ENCODE results near the gene CPA5.

CPA5 gene

DNA sequence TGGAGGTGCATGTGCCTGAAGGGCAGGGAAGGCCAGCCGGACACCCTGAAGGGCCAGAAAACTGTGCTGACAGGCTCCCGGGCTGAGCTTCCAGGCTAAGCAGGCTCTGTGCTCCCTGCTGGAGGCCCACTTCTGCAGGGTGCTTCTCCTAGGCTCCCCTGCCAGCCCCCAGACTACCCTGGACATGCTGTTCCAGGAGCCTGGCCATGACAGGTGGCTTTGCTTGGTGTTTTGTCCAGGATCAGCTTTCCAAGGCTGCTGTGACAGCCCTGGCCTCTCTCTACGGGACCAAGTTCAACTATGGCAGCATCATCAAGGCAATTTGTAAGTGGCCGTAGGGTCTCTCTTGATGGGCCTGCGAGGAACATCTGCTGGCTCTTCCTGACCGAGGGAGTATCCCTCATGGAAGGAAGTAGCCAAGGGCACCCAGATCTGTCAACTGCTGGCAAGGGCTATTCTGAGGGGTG, 41.0 kb downstream of the CPA5 start:
- H3K4me3 ChIP-seq (ENCODE audit: low read depth, low read length), result no peak overlapping the region
- TF ChIP-seq CTCF (IDR thresholded peaks at IDR 0.05; ENCODE audit: low read depth, low read length), result no peak

DNA sequence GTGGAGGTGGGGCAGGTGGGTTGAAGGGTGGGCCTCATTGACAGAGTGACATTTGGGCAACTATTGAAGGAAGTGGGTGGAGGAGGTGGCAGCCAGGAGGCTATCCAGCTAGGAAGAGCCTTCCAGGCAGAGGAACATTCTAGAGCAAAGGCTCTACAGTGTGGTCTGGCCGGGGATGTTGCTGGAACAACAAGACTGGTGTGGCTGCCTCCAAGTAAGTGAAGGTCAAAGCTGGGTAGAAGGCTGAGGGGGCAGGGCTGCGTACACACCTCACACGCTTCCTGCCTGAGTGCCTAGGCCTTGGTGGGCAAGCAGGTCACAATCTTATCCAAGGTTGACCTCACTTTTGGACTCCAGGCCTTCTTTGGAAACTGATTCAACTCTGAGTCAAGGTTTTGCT, 42.3 kb downstream of the CPA5 start:
- H3K4me3 ChIP-seq (ENCODE audit: low read depth, low read length), result no peak overlapping the region
- no peak for TF ChIP-seq CTCF (IDR thresholded peaks at IDR 0.05; ENCODE audit: low read depth, low read length)

DNA sequence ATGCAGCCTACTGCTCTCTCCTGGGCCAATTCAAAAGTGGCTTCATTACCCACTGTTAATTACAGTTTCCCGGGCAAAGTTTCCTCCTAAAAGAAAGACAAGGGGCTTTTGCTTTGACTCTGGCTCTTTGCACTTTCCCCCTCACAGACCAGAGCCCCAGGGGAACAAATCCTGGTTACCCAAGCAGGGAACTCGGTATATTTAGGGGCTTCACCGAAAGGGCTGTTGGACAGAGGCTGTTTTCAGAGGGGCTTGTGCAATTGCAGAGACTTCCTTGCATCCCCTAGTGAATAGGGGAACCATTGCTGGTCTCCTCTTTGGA, 42.7 kb downstream of the CPA5 start:
- TF ChIP-seq CTCF (IDR thresholded peaks at IDR 0.05; ENCODE audit: low read depth, low read length), result no peak
- no peak overlapping the region for H3K4me3 ChIP-seq (ENCODE audit: low read depth, low read length)

DNA sequence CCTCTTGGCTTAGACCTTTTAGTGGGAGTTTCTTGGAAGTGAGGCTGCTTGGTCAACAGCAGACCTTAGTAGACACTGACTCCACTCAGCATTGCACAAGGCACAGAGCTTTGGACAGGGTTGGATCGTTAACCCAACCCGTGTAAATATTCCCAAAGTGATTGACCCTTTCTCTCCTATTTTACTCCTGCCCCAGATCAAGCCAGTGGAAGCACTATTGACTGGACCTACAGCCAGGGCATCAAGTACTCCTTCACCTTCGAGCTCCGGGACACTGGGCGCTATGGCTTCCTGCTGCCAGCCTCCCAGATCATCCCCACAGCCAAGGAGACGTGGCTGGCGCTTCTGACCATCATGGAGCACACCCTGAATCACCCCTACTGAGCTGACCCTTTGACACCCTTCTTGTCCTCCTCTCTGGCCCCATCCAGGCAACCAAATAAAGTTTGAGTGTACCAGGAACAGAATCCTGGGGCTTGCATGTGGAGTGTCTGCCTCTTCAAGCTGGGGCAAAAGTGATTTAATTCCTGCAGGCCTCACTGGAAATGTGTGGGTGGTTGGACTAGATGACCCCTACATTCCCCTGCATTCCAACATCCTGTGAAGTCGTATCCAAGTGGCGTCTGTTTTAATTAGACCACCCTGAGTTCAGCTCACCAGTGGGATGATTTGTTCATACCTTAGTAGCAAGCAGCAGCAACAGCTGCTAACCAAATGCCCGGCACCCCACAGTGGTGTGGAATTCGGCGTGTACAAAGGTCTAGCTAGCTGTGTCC, 43.2 kb downstream of the CPA5 start:
- no peak overlapping the region for H3K4me3 ChIP-seq (ENCODE audit: low read depth, low read length)
- no peak for TF ChIP-seq CTCF (IDR thresholded peaks at IDR 0.05; ENCODE audit: low read depth, low read length)

- no peak for TF ChIP-seq CTCF (IDR thresholded peaks at IDR 0.05; ENCODE audit: low read depth, low read length)
- H3K4me3 ChIP-seq (ENCODE audit: low read depth, low read length), result no peak overlapping the region
Observed at GRCh38 chr7:130388671-130389070, 44.1 kb downstream of the CPA5 start.

DNA sequence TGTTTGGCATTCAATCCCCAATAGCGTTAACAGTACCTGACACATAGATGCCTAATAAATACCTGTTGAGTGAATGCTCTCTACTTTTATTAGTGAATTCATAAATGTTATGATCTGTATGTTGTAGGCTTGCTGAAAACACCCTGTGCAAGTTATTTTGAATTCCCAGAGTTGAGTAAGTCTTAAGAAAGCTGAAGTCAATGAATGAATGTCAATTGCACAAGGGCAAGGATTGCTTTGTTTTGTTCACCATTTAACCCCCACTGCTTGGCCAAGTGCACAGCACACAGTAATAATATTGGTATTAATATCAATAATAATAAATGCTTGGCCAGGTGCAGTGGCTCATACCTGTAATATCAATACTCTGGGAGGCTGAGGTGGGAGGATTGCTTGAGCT, 45.9 kb downstream of the CPA5 start:
- TF ChIP-seq CTCF (IDR thresholded peaks at IDR 0.05; ENCODE audit: low read depth, low read length), result no peak
- no peak overlapping the region for H3K4me3 ChIP-seq (ENCODE audit: low read depth, low read length)

DNA sequence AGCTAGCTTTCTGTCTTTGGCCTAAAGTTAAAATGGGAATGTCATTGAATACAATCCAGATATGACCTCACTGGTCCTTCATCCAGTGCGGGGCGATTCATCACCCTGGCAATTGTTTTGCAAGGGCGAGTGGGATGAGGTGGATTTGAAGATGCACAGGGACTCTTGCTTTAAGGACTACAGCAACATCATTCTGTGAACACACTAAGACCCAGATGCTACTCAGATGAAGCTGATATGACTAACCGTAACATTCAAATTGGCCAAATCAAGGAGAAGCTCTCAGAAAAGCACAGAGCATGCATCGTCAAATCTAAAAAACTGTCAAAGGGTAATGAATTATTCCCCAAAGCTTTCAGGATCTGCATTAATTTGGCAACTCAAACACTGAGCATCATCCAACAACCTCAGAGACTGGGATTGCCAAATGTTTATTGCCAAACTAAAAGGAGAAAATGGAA, 48.5 kb downstream of the CPA5 start:
- no peak overlapping the region for H3K4me3 ChIP-seq (ENCODE audit: low read depth, low read length)
- TF ChIP-seq CTCF (IDR thresholded peaks at IDR 0.05; ENCODE audit: low read depth, low read length), result no peak

Data from WI38 (cell line).